Measurements from ENCODE around the gene ITPRIPL2. TPM values are rescaled to one million over a fixed set of nuclear protein-coding genes. Genes with fewer than 3 reads are reported as not detected.

ITPRIPL2 gene
- total and polyA plus RNA-seq, 11 donors, result 3.1 to 43.2 (median 14.1) TPM

GRCh38 chr16:19138601-19139000 is 24.8 kb downstream of the ITPRIPL2 start:
- ATAC-seq (peak; percentile 52 to 86 (median 84)), DNase-seq (peak; percentile 73 to 85 (median 78))
- no peaks in the 10 kb centered on the region for H3K36me3 ChIP-seq
- peaks cover 0 to 54% (median 36%) of the 10 kb centered on the region in 12 donors for H3K4me1 ChIP-seq
- H3K27ac ChIP-seq, result peak overlapping the region in 8 of 12 donors; percentile 2 to 69 (median 38)
- 5 to 20% (median 10%) methylated on average over 4 of the region's 4 CpGs for WGBS, 4 donors
- intact Hi-C loops (cut with DNase I), result loop anchor here in 1 of 10 donors (10.0 kb wide), 1 partner anchor 54 kb away; no protein-coding TSS in a partner anchor
- TF ChIP-seq CTCF (IDR thresholded peaks at IDR 0.05) (no peak), POLR2A (IDR thresholded peaks at IDR 0.05) (no peak)
- no peaks in the 10 kb centered on the region for H3K27me3 ChIP-seq
- H3K4me3 ChIP-seq, result no peak overlapping the region
- no peaks in the 10 kb centered on the region for H3K9me3 ChIP-seq

- Histone ChIP-seq H3K4me3 (no peak overlapping the region), H3K27me3 (no peaks in the 10 kb centered on the region), H3K36me3 (no peaks in the 10 kb centered on the region), H3K27ac (peak overlapping the region in 4 of 12 donors; percentile 20 to 69 (median 41)), H3K9me3 (no peaks in the 10 kb centered on the region), H3K4me1 (peaks cover 0 to 54% (median 36%) of the 10 kb centered on the region in 12 donors)
- ATAC-seq (no peak), DNase-seq (no peak)
- TF ChIP-seq CTCF (IDR thresholded peaks at IDR 0.05) (no peak), POLR2A (IDR thresholded peaks at IDR 0.05) (no peak)
- intact Hi-C loops (cut with DNase I), result loop anchor here in 2 of 10 donors (2.0 to 10.0 kb wide), 2 partner anchors 53 to 55 kb away; no protein-coding TSS in a partner anchor
- WGBS, 4 donors, result 71 to 79% (median 77%) methylated on average over 5 of the region's 5 CpGs
These were observed 25.8 kb downstream of the ITPRIPL2 start for GRCh38 chr16:19139436-19140091.

GRCh38 chr16:19140396-19140795 is 26.6 kb downstream of the ITPRIPL2 start:
- Histone ChIP-seq H3K4me1 (peaks cover 0 to 52% (median 34%) of the 10 kb centered on the region in 12 donors), H3K9me3 (no peaks in the 10 kb centered on the region), H3K4me3 (no peak overlapping the region), H3K27me3 (no peaks in the 10 kb centered on the region), H3K36me3 (no peaks in the 10 kb centered on the region), H3K27ac (no peak overlapping the region)
- ATAC-seq (no peak), DNase-seq (no peak)
- 45 to 52% (median 48%) methylated on average over 2 of the region's 2 CpGs for WGBS, 4 donors
- no peak for TF ChIP-seq CTCF (IDR thresholded peaks at IDR 0.05)
- no peak for TF ChIP-seq POLR2A (IDR thresholded peaks at IDR 0.05)
- intact Hi-C loops (cut with DNase I), result loop anchor here in 1 of 10 donors (2.0 kb wide), 1 partner anchor 54 kb away; no protein-coding TSS in a partner anchor

- peaks cover 0 to 8% (median under 1%) of the 10 kb centered on the region in 12 donors for H3K9me3 ChIP-seq
- no peak overlapping the region for H3K4me3 ChIP-seq
- intact Hi-C loops (cut with DNase I), result no loop called here
- TF ChIP-seq CTCF (IDR thresholded peaks at IDR 0.05), result no peak
- no peak for TF ChIP-seq POLR2A (IDR thresholded peaks at IDR 0.05)
- H3K36me3 ChIP-seq, result no peaks in the 10 kb centered on the region
- ATAC-seq (no peak), DNase-seq (no peak)
- peaks cover 0 to 31% (median 11%) of the 10 kb centered on the region in 12 donors for H3K4me1 ChIP-seq
- peaks cover 0 to 5% (median 0%) of the 10 kb centered on the region in 9 donors for H3K27me3 ChIP-seq
- 90 to 96% (median 93%) methylated on average over 8 of the region's 8 CpGs for WGBS, 4 donors
- H3K27ac ChIP-seq, result no peak overlapping the region
These were observed 29.3 kb downstream of the ITPRIPL2 start for GRCh38 chr16:19142939-19143598.
